Fibroblast of lung (primary cell): ENCODE measurements around the gene CCM2L. TPM values are rescaled to one million over a fixed set of nuclear protein-coding genes. Genes with fewer than 3 reads are reported as not detected.

Experiments used
- DNase-seq, 2 donors: peaks; one replicate each; pipeline versions ENCODE4 v3.0.0 to v3.0.0-alpha.2; 2010; ENCODE audit warnings: low read depth in 2 of 2
- H2AFZ ChIP-seq: 2 replicates; pipeline ENCODE4 v1.5.1; 2012; ENCODE audit warnings: low read length, control low read depth, inconsistent platforms
- H3K27ac ChIP-seq: 2 replicates; pipeline ENCODE4 v1.5.1; 2011; ENCODE audit warnings: low read length, control low read depth; ENCODE audit not compliant: insufficient read depth
- H3K27me3 ChIP-seq: 2 replicates; pipeline ENCODE4 v1.5.1; 2011; ENCODE audit warnings: mild to moderate bottlenecking, low read length; ENCODE audit not compliant: control insufficient read depth, insufficient read depth
- H3K36me3 ChIP-seq: 2 replicates; pipeline ENCODE4 v1.5.1; 2011; ENCODE audit warnings: low read length; ENCODE audit not compliant: control insufficient read depth, insufficient read depth
- H3K4me1 ChIP-seq: 2 replicates; pipeline ENCODE4 v1.5.1; 2011; ENCODE audit warnings: low read length; ENCODE audit not compliant: control insufficient read depth, insufficient read depth; ENCODE audit errors: extremely low read depth
- H3K4me2 ChIP-seq: 2 replicates; pipeline ENCODE4 v1.5.1; 2011; ENCODE audit warnings: low read length, control low read depth; ENCODE audit not compliant: insufficient read depth; ENCODE audit errors: extremely low read depth
- H3K4me3 ChIP-seq, 4 experiments: fragments of 200-600 bp in 1 of 4; sonication (generic) in 1 of 4; replicated peaks in 1 of 4; 2 replicates each; pipeline ENCODE4 v1.5.1; 2011 to 2016; ENCODE audit warnings: low read length in 4 of 4, low read depth in 3 of 4, mild to moderate bottlenecking in 3 of 4, control low read depth in 2 of 4, inconsistent platforms in 1 of 4, mixed read lengths in 1 of 4; ENCODE audit not compliant: insufficient read depth in 1 of 4; ENCODE audit errors: control extremely low read depth in 1 of 4
- H3K79me2 ChIP-seq: 2 replicates; pipeline ENCODE4 v1.5.1; 2012; ENCODE audit warnings: mild to moderate bottlenecking, low read length, inconsistent platforms; ENCODE audit not compliant: control insufficient read depth, insufficient read depth
- H3K9ac ChIP-seq: 2 replicates; pipeline ENCODE4 v1.5.1; 2011; ENCODE audit warnings: mild to moderate bottlenecking, low read length, control low read depth; ENCODE audit not compliant: insufficient read depth
- H3K9me3 ChIP-seq: 2 replicates; pipeline ENCODE4 v1.5.1; 2012; ENCODE audit warnings: low read depth, low read length; ENCODE audit not compliant: control insufficient read depth, insufficient read depth
- H4K20me1 ChIP-seq: 2 replicates; pipeline ENCODE4 v1.5.1; 2011; ENCODE audit warnings: low read length; ENCODE audit not compliant: control insufficient read depth, insufficient read depth; ENCODE audit errors: extremely low read depth
- CTCF ChIP-seq, 2 donors: IDR thresholded peaks in 1 of 2; conservative IDR thresholded peaks in 1 of 2; 1 replicate in 1 of 2; 2 replicates in 1 of 2; pipeline ENCODE4 v1.5.1; 2011 to 2012; ENCODE audit warnings: low read length in 2 of 2, control low read depth in 1 of 2, inconsistent platforms in 1 of 2, low read depth in 1 of 2, mild to moderate bottlenecking in 1 of 2
- EZH2 ChIP-seq: IDR thresholded peaks from 2 replicates; pipeline ENCODE4 v1.5.1; 2012; ENCODE audit warnings: low read length, control low read depth, mild to moderate bottlenecking; ENCODE audit errors: missing control alignments
- polyA plus RNA-seq, 2 donors: library from polyadenylated mRNA; depleted of rRNA in 1 of 2; stranded (reverse) in 1 of 2; unstranded in 1 of 2; fragments of >200 nt; gene quantifications; 2 replicates each; pipeline ENCODE4 v1.2.1, GENCODE V29; 2011 to 2012; ENCODE audit warnings: missing spikeins in 1 of 2
- total RNA-seq: library from RNA; depleted of rRNA; stranded (reverse); fragments of >200 nt; gene quantifications from 2 replicates; pipeline ENCODE4 v1.2.1, GENCODE V29; 2014

CCM2L gene
- total and polyA plus RNA-seq, 2 donors (not counting 1 experiment from before 2014, with no cell fraction given): not detected

- no peak for DNase-seq
- peak; percentile 87 for TF ChIP-seq EZH2
- no peak for TF ChIP-seq CTCF (conservative IDR thresholded peaks at IDR 0.05 in 1 of 2, IDR thresholded peaks at IDR 0.05 in 1 of 2; ENCODE audit: low read depth in 1 of 2, low read length in 2 of 2)
- Histone ChIP-seq H3K4me3 (no peak overlapping the region), H3K9me3 (no peaks in the 10 kb centered on the region), H3K36me3 (no peaks in the 10 kb centered on the region), H3K4me1 (no peaks in the 10 kb centered on the region), H3K9ac (no peak overlapping the region), H4K20me1 (no peaks in the 10 kb centered on the region), H3K27me3 (peaks cover 42% of the 10 kb centered on the region), H3K79me2 (no peaks in the 10 kb centered on the region), H3K27ac (no peak overlapping the region), H2AFZ (no peak overlapping the region), H3K4me2 (no peak overlapping the region)
These were observed 41.5 kb downstream of the CCM2L start for GRCh38 chr20:32051720-32052089.

- Histone ChIP-seq H3K4me3 (no peak within 1 kb of the TSS), H3K79me2 (no peaks in the 10 kb centered on the region), H3K27me3 (peaks cover 42% of the 10 kb centered on the region), H3K36me3 (no peaks in the 10 kb centered on the region), H3K4me1 (no peaks in the 10 kb centered on the region), H3K9me3 (no peaks in the 10 kb centered on the region), H2AFZ (no peak within 1 kb of the TSS), H3K9ac (no peak within 1 kb of the TSS), H3K4me2 (no peak within 1 kb of the TSS), H4K20me1 (no peaks in the 10 kb centered on the region), H3K27ac (no peak within 1 kb of the TSS)
- no peak for TF ChIP-seq CTCF (conservative IDR thresholded peaks at IDR 0.05 in 1 of 2, IDR thresholded peaks at IDR 0.05 in 1 of 2; ENCODE audit: low read depth in 1 of 2, low read length in 2 of 2)
- peak; percentile 74 for TF ChIP-seq EZH2
- DNase-seq: no peak
These were observed 42.0 kb downstream of the CCM2L start, which contains the start of gene HCK for GRCh38 chr20:32052090-32052777. HCK (plus strand) TSS chr20:32052242.

GRCh38 chr20:32052778-32053362 lies 42.6 kb downstream of the CCM2L start:
- H3K4me3 ChIP-seq: no peak overlapping the region
- DNase-seq: no peak
- H3K4me1 ChIP-seq: no peaks in the 10 kb centered on the region
- H3K9ac ChIP-seq: no peak overlapping the region
- no peaks in the 10 kb centered on the region for H4K20me1 ChIP-seq
- TF ChIP-seq EZH2 (peak; percentile 59), CTCF (conservative IDR thresholded peaks at IDR 0.05 in 1 of 2, IDR thresholded peaks at IDR 0.05 in 1 of 2; ENCODE audit: low read depth in 1 of 2, low read length in 2 of 2) (no peak)
- no peak overlapping the region for H3K27ac ChIP-seq
- H3K9me3 ChIP-seq: no peaks in the 10 kb centered on the region
- H3K4me2 ChIP-seq: no peak overlapping the region
- H3K79me2 ChIP-seq: no peaks in the 10 kb centered on the region
- no peaks in the 10 kb centered on the region for H3K36me3 ChIP-seq
- H2AFZ ChIP-seq: no peak overlapping the region
- H3K27me3 ChIP-seq: peaks cover 46% of the 10 kb centered on the region
